Lower leg skin (tissue), 4 donors: ENCODE measurements around the gene DYNC2H1. TPM values are rescaled to one million over a fixed set of nuclear protein-coding genes. Genes with fewer than 3 reads are reported as not detected.

Source experiments
- DNase-seq, 2 donors: peaks; one replicate each; pipeline ENCODE4 v3.0.0-alpha.2; 2019; ENCODE audit warnings: low spot score in 2 of 2
- H3K4me3 ChIP-seq: fragments of 200-600 bp; sonication (generic); 2 replicates; pipeline ENCODE4 v1.5.1; 2017; ENCODE audit warnings: mild to moderate bottlenecking, low read depth; ENCODE audit not compliant: poor library complexity, severe bottlenecking
- CTCF ChIP-seq, 3 donors: fragments of 450-650 bp; IDR thresholded peaks; one replicate each; pipeline ENCODE4 v1.5.1; 2016; ENCODE audit warnings: antibody characterized with exemption in 3 of 3, mild to moderate bottlenecking in 3 of 3, moderate library complexity in 2 of 3
- POLR2A ChIP-seq, 2 donors: fragments of 450-650 bp; IDR thresholded peaks; one replicate each; pipeline ENCODE4 v1.6.1; 2016 to 2017; ENCODE audit warnings: antibody characterized with exemption in 2 of 2, mild to moderate bottlenecking in 1 of 2, moderate library complexity in 1 of 2
- WGBS, 2 donors: methylation state at CpG; one replicate each; pipeline ENCODE4 v1.1.5; 2018; 5-methylcytosine and 5-hydroxymethylcytosine counted together
- intact Hi-C: fragments of 100-400 bp; cut with DNase I; formaldehyde crosslinking; loops from one replicate; pipeline ENCODE4 v1.15.0; 2023; ENCODE audit warnings: low total_unique reads
- total RNA-seq, 4 donors: library from RNA; depleted of rRNA; stranded (reverse); fragments of >200 nt; gene quantifications; one replicate each; pipeline ENCODE4 v1.1.0, GENCODE V29; 2016

The DYNC2H1 gene
- total RNA-seq, 4 donors from 2014 or later, result 8.9 to 25.8 (median 13.8) TPM

DNA sequence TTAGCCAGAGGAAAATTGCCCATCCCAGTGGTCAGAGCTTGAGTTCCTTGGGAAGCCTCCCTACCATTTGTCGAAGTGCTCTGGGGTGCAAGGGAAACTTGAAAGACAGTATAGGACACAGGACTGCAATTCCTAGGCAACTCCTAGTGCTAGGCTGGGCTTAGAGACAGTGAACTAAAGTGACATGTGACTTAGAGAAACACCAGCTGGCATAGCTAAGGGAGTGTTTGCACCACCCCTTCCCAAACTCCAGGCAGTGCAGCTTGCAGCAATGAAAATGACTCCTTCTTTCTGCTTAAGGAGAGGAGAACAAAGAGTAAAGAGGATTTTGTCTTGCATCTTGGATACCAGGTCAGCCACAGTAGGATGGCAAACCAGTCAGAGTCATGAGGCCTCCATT, 388.0 kb downstream of the DYNC2H1 start:
- WGBS, 2 donors, result 89 to 100% methylated on average over 1 of the region's 1 CpG
- intact Hi-C loops, result no loop called here
- TF ChIP-seq POLR2A (IDR thresholded peaks at IDR 0.05) (no peak), CTCF (IDR thresholded peaks at IDR 0.05) (no peak)
- no peak for DNase-seq
- no peak overlapping the region for H3K4me3 ChIP-seq

DNA sequence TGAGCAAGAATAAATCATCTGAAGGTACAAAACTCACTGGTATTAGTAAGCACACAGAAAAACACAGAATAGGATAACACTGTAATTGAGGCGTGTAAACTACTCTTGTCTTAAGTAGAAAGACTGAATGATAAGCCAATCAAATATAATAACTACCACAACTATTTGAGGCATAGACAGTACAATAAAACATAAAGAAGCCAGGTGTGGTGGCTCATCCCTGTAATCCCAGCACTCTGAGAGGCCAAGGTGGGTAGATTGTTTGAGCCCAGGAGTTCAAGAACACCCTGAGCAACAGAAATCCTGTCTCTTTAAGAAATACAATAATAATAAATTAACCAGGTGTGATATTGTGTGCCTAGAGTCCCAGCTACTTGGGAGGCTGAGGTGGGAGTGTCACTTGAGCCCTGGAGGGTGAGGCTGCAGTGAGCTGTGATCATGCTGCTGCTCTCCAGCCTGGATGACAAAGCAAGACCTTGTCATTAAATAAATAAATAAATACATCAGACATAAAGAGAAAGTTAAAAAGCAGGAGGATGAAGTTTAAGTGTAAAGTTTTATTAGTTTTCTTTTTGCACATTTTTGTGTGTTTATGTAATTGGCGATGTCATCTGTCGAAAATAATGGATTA, 390.6 kb downstream of the DYNC2H1 start:
- TF ChIP-seq CTCF (IDR thresholded peaks at IDR 0.05) (no peak), POLR2A (IDR thresholded peaks at IDR 0.05) (no peak)
- intact Hi-C loops, result no loop called here
- DNase-seq, result no peak
- H3K4me3 ChIP-seq, result no peak overlapping the region
- WGBS, 2 donors, result 57 to 82% methylated on average over 3 of the region's 3 CpGs

DNA sequence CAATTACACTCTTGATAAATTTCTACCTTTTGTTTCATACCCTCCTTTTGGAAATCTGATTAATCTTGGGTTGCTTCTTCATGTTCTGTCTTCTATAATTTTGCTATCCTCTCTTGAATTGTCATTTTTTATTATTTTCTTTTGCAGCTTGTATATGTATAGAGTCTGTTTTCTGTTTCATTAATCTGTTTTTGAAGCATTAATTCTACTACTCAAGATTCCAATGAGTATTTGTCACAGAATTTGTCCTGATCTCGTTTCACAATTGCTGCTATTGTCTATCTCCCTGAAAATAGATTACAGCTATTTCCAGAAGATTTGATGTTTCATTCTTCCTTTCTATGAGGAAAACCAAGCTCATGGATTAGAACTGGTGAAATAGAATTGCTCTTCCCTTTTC, 406.1 kb downstream of the DYNC2H1 start:
- WGBS, 2 donors, result 49 to 52% methylated on average over 1 of the region's 1 CpG
- intact Hi-C loops, result no loop called here
- TF ChIP-seq POLR2A (IDR thresholded peaks at IDR 0.05) (no peak), CTCF (IDR thresholded peaks at IDR 0.05) (no peak)
- DNase-seq, result no peak
- no peak overlapping the region for H3K4me3 ChIP-seq

DNA sequence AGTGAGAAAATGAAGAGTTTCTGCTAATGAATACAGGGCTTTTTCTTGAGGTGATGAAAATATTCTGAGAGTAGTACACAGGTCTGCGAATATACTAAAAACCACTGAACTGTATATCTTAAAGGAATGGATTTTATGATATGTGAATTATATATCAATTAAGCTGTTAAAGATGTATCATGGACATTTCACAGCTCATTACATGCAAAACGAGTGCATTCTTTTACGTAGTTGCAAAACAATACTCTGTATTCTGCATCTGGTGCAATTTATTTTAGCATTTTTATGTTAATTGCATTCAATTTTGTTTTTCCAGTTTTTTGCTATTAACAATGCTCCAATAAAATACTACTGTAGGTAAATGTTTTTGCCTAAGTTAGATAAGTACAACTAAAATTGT, 411.6 kb downstream of the DYNC2H1 start:
- 81 to 82% methylated on average over 3 of the region's 3 CpGs for whole genome bisulfite sequencing, 2 donors
- intact Hi-C loops, result no loop called here
- no peak for DNase-seq
- TF ChIP-seq POLR2A (IDR thresholded peaks at IDR 0.05), result no peak
- H3K4me3 ChIP-seq, result no peak overlapping the region

DNA sequence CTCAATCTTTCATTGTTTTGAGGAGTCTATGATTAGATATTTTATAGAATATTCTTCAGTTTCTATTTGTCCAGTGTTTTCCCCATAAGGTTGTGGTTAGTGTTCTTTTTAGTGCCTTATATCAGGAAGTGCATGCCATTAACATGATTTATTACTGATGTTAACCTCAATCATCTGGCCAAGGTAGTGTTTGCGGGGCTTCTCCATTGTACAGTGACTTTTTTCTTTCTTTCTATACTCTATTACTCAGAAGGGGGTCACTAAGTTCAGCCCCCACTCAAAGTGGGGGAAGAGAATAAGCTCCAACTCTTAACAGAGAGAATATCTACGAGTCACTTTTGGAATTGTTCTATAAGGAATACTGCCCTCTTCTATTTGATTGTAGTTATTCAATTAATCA, 415.8 kb downstream of the DYNC2H1 start:
- no peak overlapping the region for H3K4me3 ChIP-seq
- intact Hi-C loops, result no loop called here
- no peak for DNase-seq
- WGBS, 2 donors, result 39 to 59% methylated on average over 2 of the region's 2 CpGs
- TF ChIP-seq POLR2A (IDR thresholded peaks at IDR 0.05), result no peak
- TF ChIP-seq CTCF (IDR thresholded peaks at IDR 0.05), result no peak

- no peak for TF ChIP-seq POLR2A (IDR thresholded peaks at IDR 0.05)
- TF ChIP-seq CTCF (IDR thresholded peaks at IDR 0.05), result no peak
- intact Hi-C loops, result no loop called here
- 42 to 43% methylated on average over 3 of the region's 3 CpGs for WGBS, 2 donors
- no peak overlapping the region for H3K4me3 ChIP-seq
- DNase-seq, result no peak
Measured at GRCh38 chr11:103528046-103528445, 418.8 kb downstream of the DYNC2H1 start.
